H1 (cell line): ENCODE data around the gene MAPK4. TPM values are rescaled to one million over a fixed set of nuclear protein-coding genes. Genes with fewer than 3 reads are reported as not detected.

Experiments
- CTCF ChIA-PET: fragments of 300-600 bp; sonication (Branson Sonifier 250); formaldehyde crosslinking; loops from one replicate; lab custom pipeline; 2021; ENCODE audit not compliant: partially characterized antibody; lab: Charles Lee
- POLR2A ChIA-PET: fragments of 300-600 bp; sonication (Branson Sonifier 250); formaldehyde crosslinking; loops from one replicate; lab custom pipeline; 2021; ENCODE audit warnings: inconsistent platforms; ENCODE audit not compliant: partially characterized antibody; lab: Charles Lee
- DNase-seq, 2 experiments: peaks; one replicate each; pipeline versions ENCODE4 v3.0.0 to v3.0.0-alpha.2; 2010 to 2022; ENCODE audit warnings: low spot score in 2 of 2, low read depth in 1 of 2, mixed read lengths in 1 of 2
- FAIRE-seq: peaks from 2 replicates; lab custom pipeline; 2011; peaks lifted over from hg19 to GRCh38; lab: Jason Lieb, UNC
- H2AFZ ChIP-seq: 2 replicates; pipeline ENCODE4 v1.8.1; 2012; ENCODE audit warnings: low read length, inconsistent platforms
- H2AK5ac ChIP-seq: 2 replicates; pipeline ENCODE4 v1.6.1; 2013; ENCODE audit warnings: low read depth, low read length
- H2BK120ac ChIP-seq: replicated peaks from 2 replicates; pipeline ENCODE3; 2013; ENCODE audit warnings: low read depth, low read length, inconsistent platforms
- H2BK12ac ChIP-seq: 2 replicates; pipeline ENCODE4 v1.6.1; 2013; ENCODE audit warnings: low read depth, low read length
- H2BK15ac ChIP-seq: 2 replicates; pipeline ENCODE4 v1.6.1; 2013; ENCODE audit warnings: low read length
- H2BK20ac ChIP-seq: 2 replicates; pipeline ENCODE4 v1.6.1; 2013; ENCODE audit warnings: low read length
- H2BK5ac ChIP-seq: 2 replicates; pipeline ENCODE4 v1.6.1; 2013; ENCODE audit warnings: low read depth, low read length
- H3K14ac ChIP-seq: 2 replicates; pipeline ENCODE4 v1.6.1; 2013; ENCODE audit warnings: inconsistent platforms; ENCODE audit not compliant: insufficient read length
- H3K18ac ChIP-seq: 2 replicates; pipeline ENCODE4 v1.6.1; 2013; ENCODE audit warnings: low read length; ENCODE audit errors: extremely low read depth
- H3K23ac ChIP-seq: 2 replicates; pipeline ENCODE4 v1.6.1; 2013; ENCODE audit warnings: inconsistent platforms; ENCODE audit not compliant: insufficient read length
- H3K23me2 ChIP-seq: 2 replicates; pipeline ENCODE4 v1.6.1; 2013; ENCODE audit warnings: low read depth, low read length
- H3K27ac ChIP-seq: 2 replicates; pipeline ENCODE4 v1.6.1; 2011; ENCODE audit warnings: low read depth, low read length, inconsistent platforms
- H3K27me3 ChIP-seq, 4 experiments: replicated peaks in 1 of 4; 1 replicate in 1 of 4; 2 replicates in 3 of 4; pipeline versions ENCODE4 v1.6.1 to v1.8.1; 2011 to 2013; ENCODE audit warnings: low read length in 3 of 4, mild to moderate bottlenecking in 3 of 4, inconsistent platforms in 2 of 4, mixed read lengths in 2 of 4, moderate library complexity in 1 of 4; ENCODE audit not compliant: control insufficient read depth in 3 of 4, insufficient read depth in 3 of 4; ENCODE audit errors: extremely low read depth in 1 of 4
- H3K36me3 ChIP-seq, 4 experiments: 2 replicates each; pipeline versions ENCODE4 v1.6.1 to v1.8.1; 2011 to 2013; ENCODE audit warnings: mild to moderate bottlenecking in 4 of 4, low read length in 3 of 4, moderate library complexity in 2 of 4, control low read depth in 1 of 4, inconsistent platforms in 1 of 4; ENCODE audit not compliant: insufficient read depth in 4 of 4, control insufficient read depth in 2 of 4
- H3K4ac ChIP-seq: replicated peaks from 2 replicates; pipeline ENCODE3; 2013; ENCODE audit warnings: low read length, low read depth, mixed read lengths, inconsistent platforms; ENCODE audit not compliant: insufficient read length
- H3K4me1 ChIP-seq, 4 experiments: replicated peaks in 1 of 4; 1 replicate in 1 of 4; 2 replicates in 3 of 4; pipeline versions ENCODE4 v1.6.1 to v1.8.1; 2011 to 2013; ENCODE audit warnings: low read length in 3 of 4, inconsistent platforms in 2 of 4, mixed read lengths in 1 of 4; ENCODE audit not compliant: insufficient read depth in 4 of 4, control insufficient read depth in 3 of 4
- H3K4me2 ChIP-seq, 2 experiments: 2 replicates each; pipeline versions ENCODE4 v1.6.1 to v1.8.1; 2011 to 2013; ENCODE audit warnings: low read depth in 2 of 2, low read length in 2 of 2, control low read depth in 1 of 2, inconsistent platforms in 1 of 2, mild to moderate bottlenecking in 1 of 2; ENCODE audit not compliant: insufficient read depth in 1 of 2
- H3K4me3 ChIP-seq, 4 experiments: fragments of 200-600, 300-600 bp in 1 of 4; sonication (generic), shearing (Covaris generic), sonication (Bioruptor Twin) in 1 of 4; 2 replicates each; pipeline versions ENCODE4 v1.5.1 to v1.8.1; 2011 to 2016; ENCODE audit warnings: low read length in 4 of 4, low read depth in 3 of 4, control low read depth in 2 of 4, inconsistent platforms in 2 of 4, mild to moderate bottlenecking in 2 of 4, mixed read lengths in 1 of 4, moderate library complexity in 1 of 4; ENCODE audit not compliant: insufficient read depth in 2 of 4; ENCODE audit errors: extremely low read depth in 1 of 4
- H3K56ac ChIP-seq: replicated peaks from 2 replicates; pipeline ENCODE3; 2013; ENCODE audit warnings: low read depth, mild to moderate bottlenecking, mixed read lengths, low read length, inconsistent platforms; ENCODE audit not compliant: insufficient read length
- H3K79me1 ChIP-seq: 2 replicates; pipeline ENCODE4 v1.6.1; 2013; ENCODE audit warnings: low read depth, low read length, control low read depth
- H3K79me2 ChIP-seq, 2 experiments: 2 replicates each; pipeline versions ENCODE4 v1.6.1 to v1.8.1; 2012 to 2013; ENCODE audit warnings: low read length in 2 of 2, mild to moderate bottlenecking in 2 of 2, inconsistent platforms in 1 of 2; ENCODE audit not compliant: insufficient read depth in 2 of 2, control insufficient read depth in 1 of 2
- H3K9ac ChIP-seq, 4 experiments: replicated peaks in 1 of 4; 1 replicate in 1 of 4; 2 replicates in 3 of 4; pipeline versions ENCODE4 v1.6.1 to v1.8.1; 2011 to 2013; ENCODE audit warnings: low read depth in 3 of 4, low read length in 3 of 4, control low read depth in 2 of 4, mild to moderate bottlenecking in 2 of 4, moderate library complexity in 2 of 4, inconsistent platforms in 1 of 4; ENCODE audit errors: extremely low read depth in 1 of 4
- H3K9me3 ChIP-seq, 2 experiments: 2 replicates each; pipeline versions ENCODE4 v1.6.1 to v1.8.1; 2012 to 2013; ENCODE audit warnings: mild to moderate bottlenecking in 2 of 2, moderate library complexity in 2 of 2, control low read depth in 1 of 2, inconsistent platforms in 1 of 2, low read depth in 1 of 2, low read length in 1 of 2, mixed read lengths in 1 of 2; ENCODE audit not compliant: insufficient read depth in 2 of 2
- H4K20me1 ChIP-seq, 2 experiments: replicated peaks in 1 of 2; 2 replicates each; pipeline versions ENCODE3 to v1.8.1; 2011 to 2013; ENCODE audit warnings: inconsistent platforms in 2 of 2, low read length in 2 of 2, mild to moderate bottlenecking in 1 of 2; ENCODE audit not compliant: insufficient read depth in 2 of 2, control insufficient read depth in 1 of 2
- H4K5ac ChIP-seq: 2 replicates; pipeline ENCODE4 v1.6.1; 2013; ENCODE audit warnings: low read length, low read depth, mixed read lengths, inconsistent platforms; ENCODE audit not compliant: insufficient read length
- H4K8ac ChIP-seq: 2 replicates; pipeline ENCODE4 v1.8.0; 2013; ENCODE audit warnings: mild to moderate bottlenecking, moderate library complexity, low read length, inconsistent platforms; ENCODE audit not compliant: insufficient read depth; ENCODE audit errors: extremely low read depth
- H4K91ac ChIP-seq: replicated peaks from 2 replicates; pipeline ENCODE3; 2013; ENCODE audit warnings: low read length, mixed read lengths, inconsistent platforms; ENCODE audit not compliant: insufficient read length
- CHD1 ChIP-seq: IDR thresholded peaks from 2 replicates; pipeline ENCODE4 v1.6.1; 2012; ENCODE audit warnings: low read depth, low read length, improper control_type of control experiment
- JUN ChIP-seq: IDR thresholded peaks from 2 replicates; pipeline ENCODE4 v1.6.1; 2011; ENCODE audit warnings: low read depth, mild to moderate bottlenecking, improper control_type of control experiment, low read length
- MAFK ChIP-seq: IDR thresholded peaks from 2 replicates; pipeline ENCODE4 v1.6.1; 2012; ENCODE audit warnings: low read depth, mild to moderate bottlenecking, improper control_type of control experiment, low read length
- POU5F1 ChIP-seq: IDR thresholded peaks from 2 replicates; pipeline ENCODE4 v1.6.1; 2011; ENCODE audit warnings: low read depth, mild to moderate bottlenecking, low read length, moderate library complexity
- RAD21 ChIP-seq, 2 experiments: IDR thresholded peaks in 1 of 2; conservative IDR thresholded peaks in 1 of 2; 2 replicates each; pipeline ENCODE4 v1.6.1; 2011; ENCODE audit warnings: low read depth in 2 of 2, low read length in 2 of 2, improper control_type of control experiment in 1 of 2, inconsistent platforms in 1 of 2, mild to moderate bottlenecking in 1 of 2, moderate library complexity in 1 of 2
- WGBS, 2 experiments: shearing (Covaris generic) in 1 of 2; methylation state at CpG; one replicate each; pipeline versions ENCODE4 v1.1.6 to v1.1.7; 2013 to 2015; ENCODE audit warnings: low lambda C conversion rate in 2 of 2, mixed read lengths in 2 of 2, inconsistent platforms in 1 of 2, low coverage in 1 of 2, missing lambda C conversion rate in 1 of 2; ENCODE audit not compliant: insufficient replicate concordance in 2 of 2, insufficient coverage in 1 of 2, insufficient read length in 1 of 2; ENCODE audit errors: extremely low coverage in 1 of 2, missing lambda C conversion rate in 1 of 2; 5-methylcytosine and 5-hydroxymethylcytosine counted together
- polyA plus RNA-seq, 7 experiments: library from polyadenylated mRNA; depleted of rRNA in 3 of 7; stranded (reverse) in 5 of 7; unstranded in 2 of 7; fragments of >200 nt in 5 of 7; fragments of 200-250 nt in 2 of 7; gene quantifications; 1 replicate in 5 of 7; 2 replicates in 1 of 7; 4 replicates in 1 of 7; pipeline versions ENCODE4 v1.2.1 to v1.2.3, GENCODE V29; 2011 to 2013; ENCODE audit warnings: missing spikeins in 2 of 7, mixed read lengths in 2 of 7
- total RNA-seq: library from RNA; stranded (reverse); fragmentation: NEBNext Ultra II Directional; extraction: Animal tissue kit (Norgen Biotek cat#: 25700); gene quantifications from 2 replicates; pipeline ENCODE4 v1.2.1, GENCODE V29; 2021

MAPK4 gene
- total and polyA plus RNA-seq, 2 of the 8 experiments (the other 6 are each of a cell fraction or from before 2014, with no cell fraction given): 3.2 to 3.7 TPM

DNA sequence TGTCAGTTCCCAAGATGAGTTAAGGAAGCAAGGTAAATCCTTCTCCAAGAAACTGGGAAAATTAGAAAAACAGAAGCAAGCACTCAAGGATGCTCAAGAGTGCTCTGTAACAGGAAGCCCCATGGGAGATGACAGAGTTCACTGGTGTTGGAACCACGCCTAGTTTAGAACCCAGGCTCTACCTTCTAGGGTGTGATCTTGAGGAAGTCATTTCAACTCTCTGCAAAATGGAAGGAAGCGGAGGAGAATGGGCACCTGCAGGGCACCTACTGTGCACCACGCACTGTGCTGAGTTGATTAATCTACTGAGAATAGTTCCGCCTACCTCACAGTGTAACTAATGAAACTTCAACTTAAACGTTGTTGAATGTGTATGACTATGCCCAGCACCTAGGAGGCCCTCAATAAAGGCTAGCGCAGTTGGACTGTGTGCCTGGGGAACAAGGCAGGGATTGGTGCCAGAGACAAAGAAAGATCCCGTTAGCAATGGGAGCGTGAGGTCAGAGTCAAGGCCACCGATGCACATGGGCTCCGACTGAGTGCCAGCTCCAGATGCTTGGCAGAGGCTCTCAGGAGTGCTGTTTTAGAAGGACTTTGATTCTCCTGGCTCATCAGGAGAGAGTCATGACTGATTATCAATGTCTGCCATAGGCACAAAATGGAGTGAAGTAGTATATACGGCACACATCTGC is 93.7 kb downstream of the MAPK4 start:
- no peak overlapping the region for H4K5ac ChIP-seq
- no peak for FAIRE-seq
- CTCF ChIA-PET: interaction anchor here (1.1 to 2.8 kb wide), 5 partner anchors 9 to 66 kb away, joined by 3 to 9 read pairs (median 5); no protein-coding TSS in a partner anchor
- TF ChIP-seq RAD21 (IDR thresholded peaks at IDR 0.05 in 1 of 2, conservative IDR thresholded peaks at IDR 0.05 in 1 of 2; ENCODE audit: low read depth in 2 of 2, low read length in 2 of 2) (no peak), MAFK (no peak), JUN (no peak), CHD1 (no peak), POU5F1 (no peak)

More for the DNA sequence above, 93.7 kb downstream of the MAPK4 start:
- DNase-seq: no peak
- Histone ChIP-seq H3K4ac (no peak overlapping the region), H2BK15ac (no peak overlapping the region), H3K23me2 (no peaks in the 10 kb centered on the region), H3K56ac (no peak overlapping the region), H3K18ac (no peak overlapping the region), H2BK12ac (no peak overlapping the region), H3K9ac (no peak overlapping the region), H3K36me3 (no peaks in the 10 kb centered on the region), H2AFZ (no peak overlapping the region), H4K91ac (no peak overlapping the region), H3K9me3 (0 out of 4 replicates have a peak, but pooled peaks cover 0 to 4% of the 10 kb centered on the region in 2 experiments), H2BK5ac (no peak overlapping the region), H3K27me3 (no peaks in the 10 kb centered on the region; a peak in 1 of 7 replicates), H3K4me2 (no peak overlapping the region), H3K79me2 (no peaks in the 10 kb centered on the region), H3K23ac (no peak overlapping the region), H3K27ac (no peak overlapping the region), H3K4me3 (no peak overlapping the region), H4K20me1 (no peaks in the 10 kb centered on the region), H4K8ac (no peak overlapping the region), H2AK5ac (no peak overlapping the region), H3K4me1 (no peaks in the 10 kb centered on the region), H2BK20ac (no peak overlapping the region), H3K14ac (no peak overlapping the region), H3K79me1 (no peaks in the 10 kb centered on the region), H2BK120ac (no peak overlapping the region)
- POLR2A ChIA-PET: no interaction called here
- WGBS, 2 experiments: 92% methylated on average over 11 of the region's 11 CpGs; no CpG with 5 or more reads in 1 of the 2 experiments
